ENCODE measurements around the gene CTNND2. TPM values are rescaled to one million over a fixed set of nuclear protein-coding genes. Genes with fewer than 3 reads are reported as not detected.

Gene CTNND2
- total and polyA plus RNA-seq, 9 of the 15 experiments (the other 6 are each of a cell fraction or from before 2014, with no cell fraction given), result 0.03 to 0.35 TPM; not detected in 7

GRCh38 chr5:11608530-11608929 is 295.7 kb downstream of the CTNND2 start (continued):
- TF ChIP-seq ZNF280A (IDR thresholded peaks at IDR 0.05; ENCODE audit: low read depth, partially characterized antibody), result no peak
- no peak for TF ChIP-seq HCFC1 (IDR thresholded peaks at IDR 0.05; ENCODE audit: low read depth, low read length)
- TF ChIP-seq ZC3H11A (IDR thresholded peaks at IDR 0.05; ENCODE audit: low read depth, low read length), result no peak
- no peak for TF ChIP-seq PHF8 (IDR thresholded peaks at IDR 0.05; ENCODE audit: borderline replicate concordance, low read length)

GRCh38 chr5:11607944-11608483 is 296.2 kb downstream of the CTNND2 start:
- Histone ChIP-seq H3K9ac (ENCODE audit: insufficient read depth in 1 of 2, low read depth in 2 of 2, low read length in 2 of 2) (no peak overlapping the region), H2AFZ (ENCODE audit: low read depth, low read length) (no peak overlapping the region), H3K4me3 (no peak overlapping the region), H3K27me3 (ENCODE audit: control insufficient read depth in 2 of 2, insufficient read depth in 2 of 2, low read length in 2 of 2) (no peaks in the 10 kb centered on the region), H3K79me2 (ENCODE audit: control insufficient read depth, insufficient read depth, low read length) (no peaks in the 10 kb centered on the region), H3K4me1 (replicated peaks in 1 of 2; ENCODE audit: control insufficient read depth in 2 of 2, insufficient read depth in 2 of 2, low read length in 2 of 2) (no peaks in the 10 kb centered on the region), H3K9me3 (replicated peaks; ENCODE audit: control insufficient read depth, insufficient read depth, low read depth, low read length) (no peaks in the 10 kb centered on the region), H3K9me1 (ENCODE audit: control insufficient read depth, insufficient read depth, low read length) (no peaks in the 10 kb centered on the region), H3K36me3 (ENCODE audit: control insufficient read depth, insufficient read depth, low read length) (no peaks in the 10 kb centered on the region), H3K4me2 (ENCODE audit: insufficient read depth, low read length) (no peak overlapping the region), H3K27ac (ENCODE audit: extremely low read depth, low read depth, low read length) (no peak overlapping the region), H4K20me1 (replicated peaks; ENCODE audit: control insufficient read depth, insufficient read depth, low read length) (no peaks in the 10 kb centered on the region)
- intact Hi-C loops (cut with micrococcal nuclease) (no loop called here), in situ Hi-C loops (cut with MboI) (no loop called here)
- FAIRE-seq (no peak), ATAC-seq (no peak), DNase-seq (ENCODE audit: extremely low read depth in 1 of 4, low spot score in 3 of 4) (no peak)
- BruUV-seq (replicated peaks), result no TSS peak
- ChIA-PET CTCF (ENCODE audit: low intra/inter-chr PET ratio) (no interaction called here), POLR2A (no interaction called here)
- no peak for TF ChIP-seq HMGN3 (IDR thresholded peaks at IDR 0.05; ENCODE audit: borderline replicate concordance, extremely low read depth, insufficient read length, low read depth, low read length)
- TF ChIP-seq CREB3 (tag; conservative IDR thresholded peaks at IDR 0.05; ENCODE audit: low read depth), result no peak
- no peak for TF ChIP-seq NCOR1 (IDR thresholded peaks at IDR 0.05)
- no peak for TF ChIP-seq ZMIZ1 (IDR thresholded peaks at IDR 0.05; ENCODE audit: low read depth in 2 of 2, low read length in 2 of 2)
- no peak for TF ChIP-seq DEAF1 (CRISPR knock-in tag; IDR thresholded peaks at IDR 0.05)
- no peak for TF ChIP-seq HDAC3 (IDR thresholded peaks at IDR 0.05; ENCODE audit: borderline replicate concordance, partially characterized antibody)
- no peak for TF ChIP-seq BRF1 (IDR thresholded peaks at IDR 0.05; ENCODE audit: borderline replicate concordance, extremely low read depth, insufficient read length)
- no peak for TF ChIP-seq KDM4B (IDR thresholded peaks at IDR 0.05; ENCODE audit: borderline replicate concordance in 2 of 2, low read depth in 1 of 2)

All from K562 (cell line).